LNCaP clone FGC (cell line): Measurements from ENCODE around the gene INSIG2.

ENCODE experiments used
- DNase-seq: peaks from one replicate; pipeline ENCODE4 v3.0.0-alpha.2; 2011; ENCODE audit warnings: low read depth
- H3K4me3 ChIP-seq: 2 replicates; pipeline ENCODE4 v1.5.1; 2011; ENCODE audit warnings: mild to moderate bottlenecking, low read depth, low read length, control low read depth
- TF ChIP-seq, protein P1 (sequence below): IDR thresholded peaks from 2 replicates; pipeline ENCODE4 v1.5.1; 2012; ENCODE audit warnings: mild to moderate bottlenecking; ENCODE audit not compliant: control insufficient read depth, insufficient read depth; ENCODE audit errors: extremely low read depth

Gene INSIG2

DNA sequence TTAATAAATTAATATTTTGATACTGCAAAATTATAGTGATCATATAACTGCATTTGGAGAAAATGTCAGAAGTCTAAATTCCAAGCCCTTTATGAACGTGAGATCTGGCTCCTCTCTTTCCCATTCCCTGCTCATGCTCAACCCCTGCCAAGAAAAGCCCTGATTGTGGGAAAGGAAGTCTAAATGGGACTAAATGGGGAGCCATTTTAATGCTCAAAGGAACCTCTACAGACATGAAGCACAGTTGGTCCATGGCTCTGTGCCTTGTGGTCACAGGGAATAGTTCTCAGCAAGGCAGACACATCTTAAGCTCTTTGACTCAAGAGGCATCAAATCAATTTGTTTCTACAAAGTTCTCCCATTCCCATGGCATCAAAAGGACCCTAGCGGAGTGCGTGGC lies 29.3 kb upstream of the INSIG2 start:
- TF ChIP-seq, protein P1, sequence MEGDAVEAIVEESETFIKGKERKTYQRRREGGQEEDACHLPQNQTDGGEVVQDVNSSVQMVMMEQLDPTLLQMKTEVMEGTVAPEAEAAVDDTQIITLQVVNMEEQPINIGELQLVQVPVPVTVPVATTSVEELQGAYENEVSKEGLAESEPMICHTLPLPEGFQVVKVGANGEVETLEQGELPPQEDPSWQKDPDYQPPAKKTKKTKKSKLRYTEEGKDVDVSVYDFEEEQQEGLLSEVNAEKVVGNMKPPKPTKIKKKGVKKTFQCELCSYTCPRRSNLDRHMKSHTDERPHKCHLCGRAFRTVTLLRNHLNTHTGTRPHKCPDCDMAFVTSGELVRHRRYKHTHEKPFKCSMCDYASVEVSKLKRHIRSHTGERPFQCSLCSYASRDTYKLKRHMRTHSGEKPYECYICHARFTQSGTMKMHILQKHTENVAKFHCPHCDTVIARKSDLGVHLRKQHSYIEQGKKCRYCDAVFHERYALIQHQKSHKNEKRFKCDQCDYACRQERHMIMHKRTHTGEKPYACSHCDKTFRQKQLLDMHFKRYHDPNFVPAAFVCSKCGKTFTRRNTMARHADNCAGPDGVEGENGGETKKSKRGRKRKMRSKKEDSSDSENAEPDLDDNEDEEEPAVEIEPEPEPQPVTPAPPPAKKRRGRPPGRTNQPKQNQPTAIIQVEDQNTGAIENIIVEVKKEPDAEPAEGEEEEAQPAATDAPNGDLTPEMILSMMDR: no peak
- DNase-seq: no peak
- H3K4me3 ChIP-seq: no peak overlapping the region

- TF ChIP-seq, protein P1: no peak
- no peak for DNase-seq
- H3K4me3 ChIP-seq: no peak overlapping the region
These were observed 28.3 kb upstream of the INSIG2 start for GRCh38 chr2:118059919-118060478.

- TF ChIP-seq, protein P1: peak; percentile 35
- no peak overlapping the region for H3K4me3 ChIP-seq
- DNase-seq: no peak
These were observed 26.9 kb upstream of the INSIG2 start for GRCh38 chr2:118061135-118061955.

DNA sequence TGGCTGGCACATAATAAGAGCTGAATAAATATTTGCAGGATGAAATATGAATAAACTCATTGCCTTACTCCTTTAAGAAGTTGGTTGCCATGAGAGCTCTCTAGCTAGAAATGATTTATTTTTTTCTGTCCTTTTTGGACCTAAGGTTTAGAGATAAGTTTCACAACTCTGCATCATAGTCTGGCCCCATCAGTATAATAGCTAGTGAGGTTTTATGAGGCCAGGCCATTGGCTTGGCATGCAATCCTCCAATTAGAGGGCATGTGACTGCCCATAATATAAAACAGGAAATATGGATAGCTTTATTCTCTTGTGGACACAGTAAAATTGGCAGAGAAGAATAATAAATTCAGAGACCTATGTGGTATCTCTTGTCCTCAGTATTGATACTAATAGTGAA lies 26.2 kb upstream of the INSIG2 start:
- TF ChIP-seq, protein P1: no peak
- H3K4me3 ChIP-seq: no peak overlapping the region
- no peak for DNase-seq

- DNase-seq: no peak
- TF ChIP-seq, protein P1: no peak
- H3K4me3 ChIP-seq: no peak overlapping the region
These were observed 25.6 kb upstream of the INSIG2 start for GRCh38 chr2:118062669-118063068.

- H3K4me3 ChIP-seq: no peak overlapping the region
- DNase-seq: no peak
- TF ChIP-seq, protein P1: no peak
These were observed 23.1 kb upstream of the INSIG2 start for GRCh38 chr2:118065015-118065706.
